Heart right ventricle (tissue), 16 donors: ENCODE results near the gene ATOX1. TPM values are rescaled to one million over a fixed set of nuclear protein-coding genes. Genes with fewer than 3 reads are reported as not detected.
"Not testable (repeated sequence)": the region's sequence is repeated elsewhere in the genome, so short reads cannot be mapped to it uniquely, and the experiment has no call there.

Experiments used
- ATAC-seq, 8 donors: fragments of 200-7000 bp; cut with Tn5 transposase; one replicate each; pipeline ENCODE4 v1.9.1; 2020; ENCODE audit warnings: mild to moderate bottlenecking in 8 of 8, moderate library complexity in 8 of 8, moderate number of reproducible peaks in 1 of 8
- DNase-seq, 2 donors: peaks; one replicate each; pipeline ENCODE4 v3.0.0-alpha.2; 2020
- H3K27ac ChIP-seq, 10 donors: fragments of 200-600 bp; sonication (generic) in 2 of 10; one replicate each; pipeline versions ENCODE4 v1.5.0 to v1.8.0; 2020 to 2022; ENCODE audit warnings: mild to moderate bottlenecking in 3 of 10
- H3K27me3 ChIP-seq, 7 donors: fragments of 200-600 bp; one replicate each; pipeline ENCODE4 v1.8.0; 2021 to 2022; ENCODE audit warnings: mild to moderate bottlenecking in 2 of 7
- H3K36me3 ChIP-seq, 9 donors: fragments of 200-600 bp; sonication (generic) in 1 of 9; one replicate each; pipeline versions ENCODE4 v1.5.0 to v1.8.0; 2020 to 2022; ENCODE audit warnings: mild to moderate bottlenecking in 2 of 9
- H3K4me1 ChIP-seq, 9 donors: fragments of 200-600 bp; sonication (generic) in 1 of 9; one replicate each; pipeline versions ENCODE4 v1.5.0 to v1.8.0; 2020 to 2022; ENCODE audit warnings: mild to moderate bottlenecking in 4 of 9
- H3K4me3 ChIP-seq, 10 donors: fragments of 200-600 bp; sonication (generic) in 2 of 10; one replicate each; pipeline versions ENCODE4 v1.5.0 to v1.8.0; 2020 to 2022; ENCODE audit warnings: mild to moderate bottlenecking in 7 of 10, moderate library complexity in 2 of 10
- H3K9me3 ChIP-seq, 11 donors: fragments of 200-600 bp in 10 of 11; sonication (generic) in 2 of 11; one replicate each; pipeline versions ENCODE4 v1.5.0 to v1.8.0; 2013 to 2022; ENCODE audit warnings: mild to moderate bottlenecking in 2 of 11, control low read depth in 1 of 11, moderate library complexity in 1 of 11
- WGBS, 2 donors: extraction: QIAGEN DNeasy Blood & Tissue Kit; methylation state at CpG; one replicate each; pipeline ENCODE4 v1.1.7; 2013; ENCODE audit warnings: inconsistent platforms in 1 of 2; 5-methylcytosine and 5-hydroxymethylcytosine counted together
- intact Hi-C, 10 donors: fragments of 100-400 bp; cut with DNase I; formaldehyde crosslinking; loops; one replicate each; pipeline versions ENCODE4 v1.11.1 to v1.14.2; 2022
- polyA plus RNA-seq, 2 donors: library from polyadenylated mRNA; stranded (reverse); fragments of 200-250 nt; gene quantifications; one replicate each; pipeline ENCODE4 v1.2.3, GENCODE V29; 2013
- total RNA-seq, 10 donors: library from RNA; stranded (reverse); fragmentation: NEBNext Ultra II Directional in 3 of 10; extraction: Animal tissue kit (Norgen Biotek cat#: 25700) in 3 of 10; gene quantifications; one replicate each; pipeline versions ENCODE4 v1.2.1 to v1.2.4, GENCODE V29; 2021 to 2023
- TF ChIP-seq, protein P1 (sequence below), 9 donors: fragments of 200-600 bp; sonication (generic) in 2 of 9; IDR thresholded peaks; one replicate each; pipeline versions ENCODE4 v1.5.0 to v1.8.0; 2021 to 2022; ENCODE audit warnings: antibody characterized with exemption in 9 of 9, mild to moderate bottlenecking in 5 of 9, moderate library complexity in 1 of 9
- donor health status: Arrhythmogenic right ventricular cardiomyopathy.
- donor health status: ischemic (EF 13 %, LVEDD 7.1; RV severe dilation, severe dysfunction).
- donor health status: healthy with polysubstance abuse.
- donor health status: DM: no; HTN: yes; CAD: no.
- donor health status: DM: no; HTN: no; CAD: no.
- donor health status: ischemic (EF 25% LVEDD 6.9; RV normal size, moderate dysfunction).
- donor health status: ischemic (EF 25% LVEDD 5.7; RV mildly dilated, moderate dysfunction).
- donor health status: healthy.
- donor health status: DM: yes; HTN: yes; CAD: no.
- donor health status: Ischemic cardiomyopathy.
- donor health status: ischemic (EF 35%, LVEDD 5.7; RV mildly dilated, moderate dysfunction).
- donor health status: nonischemic (EF 11% LVEDD 7.7; RV severe dilation, severe dysfunction).
- donor health status: DM: yes; HTN: yes; CAD: no.
- donor health status: PGD.
- donor health status: ischemic (EF 29% LVEDD 5.4; RV normal size, mild dysfunction).
- donor health status: nonischemic (EF 23%, LVEDD 6.1; RV moderate dilation, normal function).

The ATOX1 gene
- total and polyA plus RNA-seq, 12 donors = 52.5 to 125 (median 67.3) TPM

DNA sequence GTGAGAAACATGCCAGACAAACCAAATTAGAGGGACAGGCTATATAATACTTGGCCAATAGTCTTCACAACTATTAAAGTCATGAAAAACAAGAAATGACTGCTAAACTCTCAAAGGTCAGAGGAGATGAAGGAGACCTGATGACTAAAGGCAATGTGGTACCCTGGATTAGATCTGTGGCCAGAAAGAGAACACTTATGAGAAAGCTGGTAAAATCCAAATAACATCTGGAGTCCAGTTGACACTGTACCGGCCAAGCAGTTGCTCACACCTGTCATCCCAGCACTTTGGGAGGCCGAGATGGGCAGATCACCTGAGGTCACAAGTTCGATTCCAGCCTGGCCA, 24.4 kb downstream of the ATOX1 start:
- TF ChIP-seq, protein P1, sequence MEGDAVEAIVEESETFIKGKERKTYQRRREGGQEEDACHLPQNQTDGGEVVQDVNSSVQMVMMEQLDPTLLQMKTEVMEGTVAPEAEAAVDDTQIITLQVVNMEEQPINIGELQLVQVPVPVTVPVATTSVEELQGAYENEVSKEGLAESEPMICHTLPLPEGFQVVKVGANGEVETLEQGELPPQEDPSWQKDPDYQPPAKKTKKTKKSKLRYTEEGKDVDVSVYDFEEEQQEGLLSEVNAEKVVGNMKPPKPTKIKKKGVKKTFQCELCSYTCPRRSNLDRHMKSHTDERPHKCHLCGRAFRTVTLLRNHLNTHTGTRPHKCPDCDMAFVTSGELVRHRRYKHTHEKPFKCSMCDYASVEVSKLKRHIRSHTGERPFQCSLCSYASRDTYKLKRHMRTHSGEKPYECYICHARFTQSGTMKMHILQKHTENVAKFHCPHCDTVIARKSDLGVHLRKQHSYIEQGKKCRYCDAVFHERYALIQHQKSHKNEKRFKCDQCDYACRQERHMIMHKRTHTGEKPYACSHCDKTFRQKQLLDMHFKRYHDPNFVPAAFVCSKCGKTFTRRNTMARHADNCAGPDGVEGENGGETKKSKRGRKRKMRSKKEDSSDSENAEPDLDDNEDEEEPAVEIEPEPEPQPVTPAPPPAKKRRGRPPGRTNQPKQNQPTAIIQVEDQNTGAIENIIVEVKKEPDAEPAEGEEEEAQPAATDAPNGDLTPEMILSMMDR (IDR thresholded peaks at IDR 0.05) = no peak
- Histone ChIP-seq H3K4me3 (no peak overlapping the region), H3K27ac (no peak overlapping the region), H3K27me3 (no peaks in the 10 kb centered on the region), H3K36me3 (peaks cover 0 to 12% (median 0%) of the 10 kb centered on the region in 9 donors), H3K4me1 (peaks cover 0 to 11% (median 0%) of the 10 kb centered on the region in 9 donors), H3K9me3 (peaks cover 0 to 14% (median 0%) of the 10 kb centered on the region in 11 donors)
- intact Hi-C loops = no loop called here
- DNase-seq (no peak), ATAC-seq (no peak)
- WGBS, 2 donors = 100% methylated on average over 3 of the region's 3 CpGs

DNA sequence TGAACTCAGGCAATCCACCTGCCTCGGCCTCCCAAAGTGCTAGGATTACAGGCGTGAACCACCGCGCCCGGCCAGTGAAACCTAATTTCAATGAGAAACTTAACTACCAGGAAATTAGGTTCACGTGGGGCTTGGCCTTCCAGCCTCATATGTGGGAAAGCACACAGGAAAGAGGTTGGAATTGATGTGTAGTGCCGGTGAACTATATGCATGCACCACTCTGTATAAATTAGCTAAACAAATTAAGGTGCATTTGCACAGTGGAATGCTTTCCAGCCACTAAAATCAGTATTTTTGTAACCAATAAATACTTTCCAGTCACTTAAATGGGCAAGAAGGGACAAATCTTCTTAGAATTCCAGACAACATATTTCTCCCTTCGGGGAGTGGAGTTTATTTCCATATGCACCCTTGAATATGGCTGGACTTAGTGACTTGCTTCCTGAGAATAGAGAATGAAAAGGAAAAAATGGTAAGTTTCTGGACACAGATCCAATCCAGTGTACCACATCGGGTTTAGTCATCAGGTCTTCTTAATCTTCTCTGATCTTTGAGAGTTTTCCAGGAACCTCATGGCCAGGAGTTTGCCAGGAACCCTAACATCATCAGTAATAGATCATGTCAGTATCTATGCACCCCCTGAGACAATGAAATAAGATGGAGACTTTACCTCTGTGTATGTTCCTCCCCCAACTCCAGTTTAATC, 24.9 kb downstream of the ATOX1 start:
- Histone ChIP-seq H3K36me3 (peaks cover 0 to 12% (median 0%) of the 10 kb centered on the region in 9 donors), H3K4me1 (peaks cover 0 to 6% (median 0%) of the 10 kb centered on the region in 9 donors), H3K4me3 (no peak overlapping the region), H3K9me3 (peaks cover 0 to 14% (median 0%) of the 10 kb centered on the region in 11 donors), H3K27ac (no peak overlapping the region), H3K27me3 (no peaks in the 10 kb centered on the region)
- TF ChIP-seq, protein P1 (IDR thresholded peaks at IDR 0.05) = no peak
- ATAC-seq (no peak), DNase-seq (no peak)
- intact Hi-C loops = no loop called here
- WGBS, 2 donors = 94 to 95% methylated on average over 9 of the region's 9 CpGs

- intact Hi-C loops = no loop called here
- peaks cover 0 to 14% (median 0%) of the 10 kb centered on the region in 11 donors for H3K9me3 ChIP-seq
- no peaks in the 10 kb centered on the region for H3K27me3 ChIP-seq
- WGBS, 2 donors = 89 to 91% methylated on average over 7 of the region's 7 CpGs
- no peak for ATAC-seq
- no peak for DNase-seq
- no peak overlapping the region for H3K4me3 ChIP-seq
- TF ChIP-seq, protein P1 (IDR thresholded peaks at IDR 0.05) = no peak
- H3K36me3 ChIP-seq = peaks cover 0 to 12% (median 0%) of the 10 kb centered on the region in 9 donors
- no peaks in the 10 kb centered on the region for H3K4me1 ChIP-seq
- H3K27ac ChIP-seq = no peak overlapping the region
Measured at GRCh38 chr5:151730381-151730780, 28.1 kb downstream of the ATOX1 start.

- intact Hi-C loops, DNase-seq, H3K4me1 ChIP-seq, H3K4me3 ChIP-seq, H3K27ac ChIP-seq, ATAC-seq, H3K27me3 ChIP-seq: not testable (repeated sequence)
- 72 to 80% methylated on average over 5 of the region's 5 CpGs for WGBS, 2 donors
- Histone ChIP-seq H3K36me3 (peaks cover 0 to 12% (median 0%) of the 10 kb centered on the region in 9 donors), H3K9me3 (peaks cover 0 to 14% (median 0%) of the 10 kb centered on the region in 11 donors)
Measured at GRCh38 chr5:151729597-151729996, 28.8 kb downstream of the ATOX1 start.

DNA sequence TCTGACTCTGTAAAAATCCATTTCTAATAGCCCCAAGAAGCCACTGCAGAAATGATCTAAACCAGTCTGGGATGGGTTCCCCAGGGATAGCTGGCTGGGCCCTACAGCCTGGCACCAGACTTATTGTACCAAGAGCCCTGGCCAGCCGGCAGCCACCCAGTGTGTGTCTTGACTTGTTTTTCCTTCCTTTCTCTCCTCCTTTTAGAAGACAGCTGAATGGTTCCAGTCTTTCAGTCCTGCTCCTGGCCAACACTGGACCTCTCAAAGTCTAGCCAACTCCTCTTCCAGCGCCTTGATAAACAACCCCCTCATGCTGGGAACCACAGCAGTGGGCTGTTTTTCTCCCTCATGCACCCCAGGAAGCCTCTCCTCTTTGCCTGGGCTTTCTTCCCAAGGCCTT, 34.1 kb downstream of the ATOX1 start:
- H3K27ac ChIP-seq = peak overlapping the region in 2 of 10 donors; percentile 36 to 56
- DNase-seq (no peak), ATAC-seq (peak in 1 of 8 donors; percentile 55)
- H3K27me3 ChIP-seq = no peaks in the 10 kb centered on the region
- TF ChIP-seq, protein P1 (IDR thresholded peaks at IDR 0.05) = no peak
- 77 to 79% methylated on average over 2 of the region's 2 CpGs for WGBS, 2 donors
- H3K4me1 ChIP-seq = peaks cover 0 to 36% (median 0%) of the 10 kb centered on the region in 9 donors
- intact Hi-C loops = loop anchor here in 2 of 10 donors (5.0 kb wide), 1 partner anchor 67 kb away; no protein-coding TSS in a partner anchor
- H3K36me3 ChIP-seq = no peaks in the 10 kb centered on the region
- H3K4me3 ChIP-seq = no peak overlapping the region
- H3K9me3 ChIP-seq = peaks cover 0 to 4% (median 0%) of the 10 kb centered on the region in 11 donors
